AG04450 (cell line): ENCODE data around the gene THTPA. TPM values are rescaled to one million over a fixed set of nuclear protein-coding genes. Genes with fewer than 3 reads are reported as not detected.

ENCODE experiments used
- CTCF ChIA-PET: fragments of 300-600, 350-600 bp; formaldehyde crosslinking; extraction: SDS; loops from one replicate; lab custom pipeline; 2022; ENCODE audit warnings: antibody characterized with exemption, inconsistent platforms; lab: Charles Lee
- POLR2A ChIA-PET: fragments of 350-600 bp; formaldehyde crosslinking; extraction: SDS; loops from one replicate; lab custom pipeline; 2021; ENCODE audit warnings: antibody characterized with exemption, inconsistent platforms; lab: Yijun Ruan, JAX
- DNase-seq: peaks from one replicate; pipeline ENCODE4 v3.0.0-alpha.2; 2011; ENCODE audit warnings: low read depth, low spot score
- H3K27ac ChIP-seq: one replicate; pipeline ENCODE4 v1.5.1; 2012; ENCODE audit warnings: low read depth, low read length, control low read depth
- H3K27me3 ChIP-seq: one replicate; pipeline ENCODE4 v1.6.0; 2012; ENCODE audit warnings: low read length; ENCODE audit not compliant: control insufficient read depth, insufficient read depth
- H3K4me3 ChIP-seq: 2 replicates; pipeline ENCODE4 v1.5.1; 2011; ENCODE audit warnings: mild to moderate bottlenecking, low read depth, low read length, control low read depth
- H3K9me3 ChIP-seq: 2 replicates; pipeline ENCODE4 v1.5.1; 2012; ENCODE audit warnings: low read length; ENCODE audit not compliant: control insufficient read depth, insufficient read depth
- polyA plus RNA-seq: library from polyadenylated mRNA; depleted of rRNA; stranded (reverse); fragments of >200 nt; gene quantifications from 2 replicates; pipeline ENCODE4 v1.2.3, GENCODE V29; 2011
- TF ChIP-seq, protein P1 (sequence below): IDR thresholded peaks from 2 replicates; pipeline ENCODE4 v1.5.1; 2011; ENCODE audit warnings: low read depth, low read length, control low read depth, inconsistent platforms

THTPA gene
- polyA plus RNA-seq, 1 experiment = 4.9 TPM

DNA sequence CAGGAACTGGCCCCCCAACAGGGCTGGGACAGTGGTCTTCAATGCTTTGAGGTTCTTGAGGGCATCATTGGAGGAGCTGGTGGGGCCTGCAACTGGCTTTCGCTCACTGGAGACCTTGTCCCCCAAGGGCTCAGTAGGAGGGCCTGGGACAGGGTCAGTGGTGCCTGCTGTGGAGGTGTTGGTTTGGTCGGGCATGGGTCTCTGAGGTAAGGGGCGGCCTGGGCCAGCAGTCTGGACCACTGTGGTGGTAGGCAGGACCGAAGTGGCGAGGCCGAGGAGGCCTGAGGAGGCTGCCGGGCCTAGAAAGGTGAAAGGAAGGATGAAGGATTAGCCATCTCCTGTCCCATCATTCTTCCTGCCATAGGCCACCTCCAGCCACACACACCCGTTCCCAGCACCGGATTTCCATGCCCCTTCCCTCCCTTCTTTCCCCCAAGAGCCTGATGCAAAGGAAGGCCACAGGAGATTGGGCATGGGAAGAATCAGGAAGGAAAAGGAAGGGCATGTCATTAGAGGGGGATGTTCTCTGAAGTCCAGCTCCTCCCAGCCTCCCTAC lies 33.4 kb upstream of the THTPA start:
- Histone ChIP-seq H3K27me3 (no peaks in the 10 kb centered on the region), H3K4me3 (no peak overlapping the region), H3K27ac (no peak overlapping the region), H3K9me3 (no peaks in the 10 kb centered on the region; the same call in 1 of the 2 replicates)
- POLR2A ChIA-PET = no interaction called here
- CTCF ChIA-PET = no interaction called here
- DNase-seq = no peak
- TF ChIP-seq, protein P1, sequence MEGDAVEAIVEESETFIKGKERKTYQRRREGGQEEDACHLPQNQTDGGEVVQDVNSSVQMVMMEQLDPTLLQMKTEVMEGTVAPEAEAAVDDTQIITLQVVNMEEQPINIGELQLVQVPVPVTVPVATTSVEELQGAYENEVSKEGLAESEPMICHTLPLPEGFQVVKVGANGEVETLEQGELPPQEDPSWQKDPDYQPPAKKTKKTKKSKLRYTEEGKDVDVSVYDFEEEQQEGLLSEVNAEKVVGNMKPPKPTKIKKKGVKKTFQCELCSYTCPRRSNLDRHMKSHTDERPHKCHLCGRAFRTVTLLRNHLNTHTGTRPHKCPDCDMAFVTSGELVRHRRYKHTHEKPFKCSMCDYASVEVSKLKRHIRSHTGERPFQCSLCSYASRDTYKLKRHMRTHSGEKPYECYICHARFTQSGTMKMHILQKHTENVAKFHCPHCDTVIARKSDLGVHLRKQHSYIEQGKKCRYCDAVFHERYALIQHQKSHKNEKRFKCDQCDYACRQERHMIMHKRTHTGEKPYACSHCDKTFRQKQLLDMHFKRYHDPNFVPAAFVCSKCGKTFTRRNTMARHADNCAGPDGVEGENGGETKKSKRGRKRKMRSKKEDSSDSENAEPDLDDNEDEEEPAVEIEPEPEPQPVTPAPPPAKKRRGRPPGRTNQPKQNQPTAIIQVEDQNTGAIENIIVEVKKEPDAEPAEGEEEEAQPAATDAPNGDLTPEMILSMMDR = no peak

- no peaks in the 10 kb centered on the region; the same call in 1 of the 2 replicates for H3K9me3 ChIP-seq
- no peak overlapping the region for H3K27ac ChIP-seq
- TF ChIP-seq, protein P1 = no peak
- H3K4me3 ChIP-seq = no peak overlapping the region
- DNase-seq = no peak
- ChIA-PET CTCF (no interaction called here), POLR2A (no interaction called here)
- no peaks in the 10 kb centered on the region for H3K27me3 ChIP-seq
Measured at GRCh38 chr14:23523229-23524016, 32.6 kb upstream of the THTPA start.

DNA sequence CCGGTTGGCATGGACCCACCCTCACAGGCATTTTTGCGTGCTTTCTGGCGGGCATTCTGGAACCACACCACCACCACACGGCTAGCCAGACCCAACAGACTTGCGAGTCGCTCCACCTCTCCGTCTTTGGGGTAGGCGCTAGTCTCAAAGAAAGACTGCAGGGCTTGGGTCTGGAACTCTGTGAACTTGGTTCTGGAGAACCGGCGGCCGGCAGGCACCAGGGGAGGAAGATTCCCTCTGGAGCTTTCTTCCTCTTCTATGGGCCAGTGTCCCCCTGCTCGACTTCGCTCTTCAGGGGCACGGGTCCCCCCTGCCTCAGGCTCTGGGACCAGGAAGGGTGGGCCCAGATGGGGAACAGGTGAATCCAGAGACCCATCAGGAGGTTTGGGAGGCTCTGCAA lies 31.1 kb upstream of the THTPA start:
- TF ChIP-seq, protein P1 = no peak
- Histone ChIP-seq H3K27ac (no peak overlapping the region), H3K4me3 (no peak overlapping the region), H3K27me3 (no peaks in the 10 kb centered on the region), H3K9me3 (no peaks in the 10 kb centered on the region; the same call in 1 of the 2 replicates)
- ChIA-PET POLR2A (no interaction called here), CTCF (interaction anchor here (0.8 kb wide), 1 partner anchor 13 kb away, joined by 3 read pairs; no protein-coding TSS in a partner anchor)
- DNase-seq = no peak

GRCh38 chr14:23525611-23526010 lies 30.5 kb upstream of the THTPA start:
- Histone ChIP-seq H3K4me3 (no peak overlapping the region), H3K27me3 (no peaks in the 10 kb centered on the region), H3K9me3 (no peaks in the 10 kb centered on the region; the same call in 1 of the 2 replicates), H3K27ac (no peak overlapping the region)
- ChIA-PET CTCF (interaction anchor here (0.8 kb wide), 1 partner anchor 13 kb away, joined by 3 read pairs; no protein-coding TSS in a partner anchor), POLR2A (no interaction called here)
- TF ChIP-seq, protein P1 = no peak
- DNase-seq = no peak

DNA sequence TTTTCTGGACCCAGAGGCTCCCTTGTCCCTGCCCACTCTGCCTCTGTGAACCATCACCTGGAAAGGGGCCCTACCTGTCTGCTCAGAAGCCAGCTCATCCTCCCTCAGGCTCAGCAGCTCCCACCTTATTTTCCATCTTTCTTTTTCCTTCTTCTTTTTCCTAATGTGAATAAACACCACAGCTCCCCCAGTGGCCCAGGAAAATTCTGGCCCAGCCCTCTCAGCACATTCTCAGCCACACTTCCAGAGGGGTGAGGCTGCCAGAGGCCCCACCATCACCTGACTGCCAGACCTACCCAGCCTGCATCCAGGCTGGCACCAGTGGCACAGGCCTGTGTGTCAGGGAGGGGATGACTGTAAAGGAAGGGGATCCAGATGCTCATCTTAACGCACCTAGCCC lies 27.5 kb upstream of the THTPA start:
- TF ChIP-seq, protein P1 = peak; percentile 31
- ChIA-PET CTCF (interaction anchor here (0.5 to 0.9 kb wide), 4 partner anchors 38 to 154 kb away, joined by 3 to 4 read pairs (median 4); no protein-coding TSS in a partner anchor), POLR2A (no interaction called here)
- H3K4me3 ChIP-seq = no peak overlapping the region
- DNase-seq = no peak
- H3K27me3 ChIP-seq = no peaks in the 10 kb centered on the region
- H3K9me3 ChIP-seq = no peaks in the 10 kb centered on the region; the same call in 1 of the 2 replicates
- H3K27ac ChIP-seq = no peak overlapping the region
